Measurements from ENCODE around the gene ANKRD34B.

Gene ANKRD34B

GRCh38 chr5:80569086-80569960 is 757 bp downstream of the ANKRD34B start:
- no peak for DNase-seq

GRCh38 chr5:80568251-80568650 is 1.8 kb downstream of the ANKRD34B start:
- DNase-seq, result no peak

- no peak for DNase-seq
These were observed 3.3 kb downstream of the ANKRD34B start for GRCh38 chr5:80566711-80567259.

GRCh38 chr5:80565330-80565729 is 4.8 kb downstream of the ANKRD34B start:
- DNase-seq, result no peak

- DNase-seq, result no peak
These were observed 10.8 kb downstream of the ANKRD34B start for GRCh38 chr5:80559244-80559643.

GRCh38 chr5:80555099-80555498 is 15.0 kb downstream of the ANKRD34B start:
- no peak for DNase-seq

GRCh38 chr5:80554646-80555045 is 15.4 kb downstream of the ANKRD34B start:
- no peak for DNase-seq

GRCh38 chr5:80541392-80541791 is 28.7 kb downstream of the ANKRD34B start:
- DNase-seq, result no peak

GRCh38 chr5:80540691-80541090 is 29.4 kb downstream of the ANKRD34B start:
- no peak for DNase-seq

GRCh38 chr5:80516826-80517225 is 53.3 kb downstream of the ANKRD34B start:
- no peak for DNase-seq

- DNase-seq, result no peak
These were observed 60.7 kb downstream of the ANKRD34B start for GRCh38 chr5:80509362-80509761.

- DNase-seq, result no peak
These were observed 61.2 kb downstream of the ANKRD34B start for GRCh38 chr5:80508844-80509243.

- DNase-seq, result no peak
These were observed 62.4 kb downstream of the ANKRD34B start for GRCh38 chr5:80507663-80508062.

Data from femur (tissue), 1 donor.